RWPE1 (cell line): ENCODE results near the gene DDI2.
A peak's percentile ranks its signal among the peaks of the same experiment; 100 is the strongest.

Experiments used
- CTCF ChIA-PET: fragments of 350-600 bp; sonication (Branson Sonifier 250); formaldehyde crosslinking; extraction: SDS; loops from one replicate; lab custom pipeline; 2021; lab: Yijun Ruan, JAX
- POLR2A ChIA-PET: fragments of 400-600 bp; formaldehyde crosslinking; extraction: SDS; loops from one replicate; lab custom pipeline; 2020; ENCODE audit warnings: antibody characterized with exemption; ENCODE audit not compliant: low non-redundant PET; lab: Yijun Ruan, JAX
- DNase-seq: peaks from one replicate; pipeline ENCODE4 v3.0.0; 2012; ENCODE audit warnings: low spot score
- H3K27ac ChIP-seq: fragments of 450-650 bp; 2 replicates; pipeline ENCODE4 v1.5.1; 2017
- CTCF ChIP-seq: fragments of 450-650 bp; conservative IDR thresholded peaks from 2 replicates; pipeline ENCODE4 v1.5.1; 2017; ENCODE audit warnings: low read depth, mild to moderate bottlenecking

The DDI2 gene

GRCh38 chr1:15676688-15677661, 59.7 kb downstream of the DDI2 start:
- CTCF ChIA-PET, result interaction anchor here (0.6 kb wide), 1 partner anchor 39 kb away, joined by 3 read pairs; no protein-coding TSS in a partner anchor
- DNase-seq, result no peak
- POLR2A ChIA-PET, result interaction anchor here (0.5 kb wide), 1 partner anchor 138 kb away, joined by 3 read pairs; no protein-coding TSS in a partner anchor
- no peak overlapping the region for H3K27ac ChIP-seq
- no peak for TF ChIP-seq CTCF

GRCh38 chr1:15678578-15678977, 61.3 kb downstream of the DDI2 start:
- peak overlapping the region; percentile 65 for H3K27ac ChIP-seq
- no peak for TF ChIP-seq CTCF
- ChIA-PET CTCF (no interaction called here), POLR2A (no interaction called here)
- DNase-seq, result peak; percentile 60

- DNase-seq, result peak; percentile 79
- no peak for TF ChIP-seq CTCF
- ChIA-PET POLR2A (interaction anchor here (0.6 to 0.7 kb wide), 2 partner anchors 8 to 250 kb away, joined by 4 to 6 read pairs; no protein-coding TSS in a partner anchor), CTCF (interaction anchor here (0.5 to 1.0 kb wide), 2 partner anchors 12 to 72 kb away, joined by 3 read pairs; no protein-coding TSS in a partner anchor)
- H3K27ac ChIP-seq, result peak overlapping the region; percentile 97
These were observed 62.9 kb downstream of the DDI2 start for GRCh38 chr1:15680131-15680530.

GRCh38 chr1:15680561-15681348, 63.5 kb downstream of the DDI2 start:
- POLR2A ChIA-PET, result interaction anchor here (0.6 to 0.7 kb wide), 3 partner anchors 9 to 250 kb away, joined by 3 to 6 read pairs (median 4); no protein-coding TSS in a partner anchor
- CTCF ChIA-PET, result interaction anchor here (0.5 to 1.0 kb wide), 3 partner anchors 11 to 72 kb away, joined by 3 to 4 read pairs (median 3); no protein-coding TSS in a partner anchor
- peak overlapping the region; percentile 97 for H3K27ac ChIP-seq
- TF ChIP-seq CTCF, result no peak
- DNase-seq, result peak; percentile 80

GRCh38 chr1:15681349-15682292, 64.4 kb downstream of the DDI2 start:
- CTCF ChIA-PET, result interaction anchor here (0.6 kb wide), 1 partner anchor 57 kb away, joined by 4 read pairs; no protein-coding TSS in a partner anchor

More at GRCh38 chr1:15681349-15682292, 64.4 kb downstream of the DDI2 start:
- DNase-seq, result peak; percentile 44
- POLR2A ChIA-PET, result interaction anchor here (0.6 kb wide), 1 partner anchor 156 kb away, joined by 3 read pairs; no protein-coding TSS in a partner anchor
- no peak for TF ChIP-seq CTCF
- H3K27ac ChIP-seq, result peak overlapping the region; percentile 97
